Vagina (tissue), 2 donors: Measurements from ENCODE around the gene IL16. TPM values are rescaled to one million over a fixed set of nuclear protein-coding genes. Genes with fewer than 3 reads are reported as not detected.

Source experiments
- DNase-seq, 2 donors: peaks; one replicate each; pipeline ENCODE4 v3.0.0-alpha.2; 2017; ENCODE audit errors: extremely low spot score in 2 of 2
- H3K27ac ChIP-seq: fragments of 200-600 bp; sonication (generic); one replicate; pipeline ENCODE4 v1.5.1; 2019
- H3K27me3 ChIP-seq: fragments of 200-600 bp; sonication (generic); one replicate; pipeline ENCODE4 v1.5.1; 2019
- H3K36me3 ChIP-seq, 2 donors: fragments of 200-600 bp; sonication (generic); one replicate each; pipeline ENCODE4 v1.5.1; 2017 to 2019
- H3K4me1 ChIP-seq: fragments of 200-600 bp; sonication (generic); one replicate; pipeline ENCODE4 v1.5.1; 2019
- H3K4me3 ChIP-seq, 2 donors: fragments of 200-600 bp; sonication (generic); 1 replicate in 1 of 2; 2 replicates in 1 of 2; pipeline ENCODE4 v1.5.1; 2016 to 2019
- H3K9me3 ChIP-seq: fragments of 200-600 bp; sonication (generic); one replicate; pipeline ENCODE4 v1.5.1; 2019
- POLR2A ChIP-seq, 2 donors: fragments of 450-650 bp; IDR thresholded peaks; one replicate each; pipeline ENCODE4 v1.6.1; 2017; ENCODE audit warnings: antibody characterized with exemption in 2 of 2, mild to moderate bottlenecking in 2 of 2, moderate library complexity in 2 of 2
- POLR2AphosphoS5 ChIP-seq, 2 donors: sonication (generic); formaldehyde crosslinking; IDR thresholded peaks; one replicate each; pipeline ENCODE4 v1.9.0; 2017; ENCODE audit warnings: antibody characterized with exemption in 2 of 2, mild to moderate bottlenecking in 2 of 2, low read depth in 1 of 2; ENCODE audit not compliant: insufficient read depth in 1 of 2
- intact Hi-C: fragments of 100-400 bp; cut with DNase I; formaldehyde crosslinking; loops from one replicate; pipeline ENCODE4 v1.15.1; 2023
- total RNA-seq: library from RNA; depleted of rRNA; stranded (reverse); fragments of >200 nt; gene quantifications from one replicate; pipeline ENCODE4 v1.2.3, GENCODE V29; 2016
- TF ChIP-seq, protein P1 (sequence below), 3 experiments: fragments of 450-650 bp in 2 of 3; fragments of 200-600 bp in 1 of 3; sonication (generic) in 1 of 3; IDR thresholded peaks; one replicate each; pipeline ENCODE4 v1.5.1; 2017 to 2019; ENCODE audit warnings: antibody characterized with exemption in 3 of 3, mild to moderate bottlenecking in 2 of 3, moderate library complexity in 2 of 3

The IL16 gene
- total RNA-seq, 1 donor from 2014 or later, result 19.9 TPM

DNA sequence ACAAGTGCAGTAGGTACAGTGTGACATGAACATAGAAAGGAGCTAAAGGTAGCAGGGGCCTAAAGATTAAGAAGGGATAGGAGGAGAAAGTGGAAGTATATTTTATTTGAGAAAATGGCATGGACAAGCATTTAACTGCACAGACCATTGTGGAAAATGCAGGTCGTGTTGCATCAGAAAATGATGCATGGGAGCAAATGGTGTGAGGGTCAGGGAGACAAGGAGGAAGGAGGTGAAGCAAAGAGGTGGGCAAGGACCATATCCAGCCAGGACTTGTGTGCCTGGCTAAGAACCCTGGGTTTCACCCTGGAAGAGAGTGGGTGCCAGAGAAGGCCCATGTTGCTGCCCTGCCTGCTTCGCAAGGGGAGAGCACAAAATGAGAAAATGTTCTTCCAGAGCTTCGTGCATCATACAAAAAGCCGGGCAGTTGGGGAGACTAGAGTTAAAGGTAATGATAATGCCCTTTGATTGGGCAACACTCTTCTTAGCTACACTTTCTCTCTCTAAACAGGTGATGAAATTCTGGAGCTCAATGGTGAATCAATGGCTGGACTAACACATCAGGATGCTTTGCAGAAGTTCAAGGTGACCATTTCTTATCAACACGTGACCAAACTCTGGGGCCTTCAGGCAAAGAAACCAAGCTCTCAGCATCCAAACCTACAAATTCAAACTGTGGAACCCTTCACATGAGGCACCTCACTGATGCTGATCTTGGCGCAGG, 81.8 kb downstream of the IL16 start:
- peaks cover 30% of the 10 kb centered on the region for H3K4me1 ChIP-seq
- peak; percentile 54 to 72 for DNase-seq
- no peaks in the 10 kb centered on the region for H3K9me3 ChIP-seq
- intact Hi-C loops, result no loop called here
- TF ChIP-seq, protein P1, sequence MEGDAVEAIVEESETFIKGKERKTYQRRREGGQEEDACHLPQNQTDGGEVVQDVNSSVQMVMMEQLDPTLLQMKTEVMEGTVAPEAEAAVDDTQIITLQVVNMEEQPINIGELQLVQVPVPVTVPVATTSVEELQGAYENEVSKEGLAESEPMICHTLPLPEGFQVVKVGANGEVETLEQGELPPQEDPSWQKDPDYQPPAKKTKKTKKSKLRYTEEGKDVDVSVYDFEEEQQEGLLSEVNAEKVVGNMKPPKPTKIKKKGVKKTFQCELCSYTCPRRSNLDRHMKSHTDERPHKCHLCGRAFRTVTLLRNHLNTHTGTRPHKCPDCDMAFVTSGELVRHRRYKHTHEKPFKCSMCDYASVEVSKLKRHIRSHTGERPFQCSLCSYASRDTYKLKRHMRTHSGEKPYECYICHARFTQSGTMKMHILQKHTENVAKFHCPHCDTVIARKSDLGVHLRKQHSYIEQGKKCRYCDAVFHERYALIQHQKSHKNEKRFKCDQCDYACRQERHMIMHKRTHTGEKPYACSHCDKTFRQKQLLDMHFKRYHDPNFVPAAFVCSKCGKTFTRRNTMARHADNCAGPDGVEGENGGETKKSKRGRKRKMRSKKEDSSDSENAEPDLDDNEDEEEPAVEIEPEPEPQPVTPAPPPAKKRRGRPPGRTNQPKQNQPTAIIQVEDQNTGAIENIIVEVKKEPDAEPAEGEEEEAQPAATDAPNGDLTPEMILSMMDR (IDR thresholded peaks at IDR 0.05), result no peak
- TF ChIP-seq POLR2AphosphoS5 (IDR thresholded peaks at IDR 0.05; ENCODE audit: insufficient read depth in 1 of 2, low read depth in 1 of 2) (no peak), POLR2A (IDR thresholded peaks at IDR 0.05) (no peak)
- H3K27ac ChIP-seq, result no peak overlapping the region
- H3K4me3 ChIP-seq, result no peak overlapping the region
- H3K27me3 ChIP-seq, result no peaks in the 10 kb centered on the region
- H3K36me3 ChIP-seq, result no peaks in the 10 kb centered on the region

GRCh38 chr15:81279621-81280485, 83.2 kb downstream of the IL16 start:
- Histone ChIP-seq H3K36me3 (no peaks in the 10 kb centered on the region), H3K4me1 (peaks cover 22% of the 10 kb centered on the region), H3K27me3 (no peaks in the 10 kb centered on the region), H3K9me3 (no peaks in the 10 kb centered on the region), H3K4me3 (no peak overlapping the region), H3K27ac (no peak overlapping the region)
- TF ChIP-seq POLR2AphosphoS5 (IDR thresholded peaks at IDR 0.05; ENCODE audit: insufficient read depth in 1 of 2, low read depth in 1 of 2) (no peak), POLR2A (IDR thresholded peaks at IDR 0.05) (no peak)
- TF ChIP-seq, protein P1 (IDR thresholded peaks at IDR 0.05), result no peak
- intact Hi-C loops, result no loop called here
- DNase-seq, result peak; percentile 52 to 82

DNA sequence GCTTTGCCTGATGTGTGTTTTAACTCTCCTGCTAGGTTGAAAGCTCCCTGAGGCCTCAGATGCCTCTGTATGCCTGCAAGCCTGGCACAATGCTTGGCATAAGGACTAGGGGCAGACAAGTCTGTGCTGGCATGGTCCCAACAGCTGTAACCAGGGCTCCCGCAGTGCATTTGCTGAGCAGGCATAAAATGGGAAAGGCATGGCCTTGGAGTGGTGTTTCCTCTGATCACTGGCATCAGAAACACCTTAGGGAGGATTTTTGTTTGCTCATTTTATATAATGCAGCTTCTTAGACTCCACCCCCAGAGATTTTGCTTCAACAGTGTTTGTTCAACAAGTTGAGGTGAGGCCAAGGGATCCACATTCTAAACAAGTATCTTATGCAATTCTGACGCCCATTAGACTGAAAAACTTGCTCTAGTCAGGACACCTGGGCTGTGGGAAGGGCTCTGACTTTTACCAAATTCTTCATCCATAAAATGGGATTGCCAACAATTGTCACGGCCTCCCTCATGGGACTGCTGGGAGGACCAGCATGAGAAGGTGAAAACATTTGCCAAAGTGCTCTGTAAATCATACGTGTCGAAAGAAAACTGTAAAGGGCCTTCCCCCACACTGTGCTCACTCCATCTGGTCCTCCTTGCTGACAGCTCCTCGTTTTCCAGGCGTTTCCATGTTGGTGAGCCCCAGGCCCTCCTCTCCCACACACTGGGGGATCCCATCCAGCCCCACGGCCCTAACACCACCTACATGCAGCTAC, 84.2 kb downstream of the IL16 start:
- TF ChIP-seq, protein P1 (IDR thresholded peaks at IDR 0.05), result no peak
- TF ChIP-seq POLR2A (IDR thresholded peaks at IDR 0.05), result no peak
- TF ChIP-seq POLR2AphosphoS5 (IDR thresholded peaks at IDR 0.05; ENCODE audit: insufficient read depth in 1 of 2, low read depth in 1 of 2), result no peak
- no peak overlapping the region for H3K4me3 ChIP-seq
- peaks cover 20% of the 10 kb centered on the region for H3K4me1 ChIP-seq
- peak in 1 of 2 donors; percentile 86 for DNase-seq
- no peak overlapping the region for H3K27ac ChIP-seq
- H3K9me3 ChIP-seq, result no peaks in the 10 kb centered on the region
- no peaks in the 10 kb centered on the region for H3K36me3 ChIP-seq
- intact Hi-C loops, result no loop called here
- no peaks in the 10 kb centered on the region for H3K27me3 ChIP-seq

- intact Hi-C loops, result no loop called here
- Histone ChIP-seq H3K4me3 (no peak overlapping the region), H3K4me1 (peaks cover 15% of the 10 kb centered on the region), H3K27me3 (no peaks in the 10 kb centered on the region), H3K9me3 (no peaks in the 10 kb centered on the region), H3K36me3 (no peaks in the 10 kb centered on the region), H3K27ac (no peak overlapping the region)
- peak in 1 of 2 donors; percentile 83 for DNase-seq
- TF ChIP-seq, protein P1 (IDR thresholded peaks at IDR 0.05), result no peak
- TF ChIP-seq POLR2AphosphoS5 (IDR thresholded peaks at IDR 0.05; ENCODE audit: insufficient read depth in 1 of 2, low read depth in 1 of 2), result no peak
- TF ChIP-seq POLR2A (IDR thresholded peaks at IDR 0.05), result no peak
Measured at GRCh38 chr15:81281456-81281735, 84.7 kb downstream of the IL16 start.
